K562 (cell line): Measurements from ENCODE around the gene MALSU1. TPM values are rescaled to one million over a fixed set of nuclear protein-coding genes. Genes with fewer than 3 reads are reported as not detected.

Experiments
- AFF4 ChIP-seq: sonication (generic); formaldehyde crosslinking; IDR thresholded peaks from 2 replicates; pipeline ENCODE4 v1.8.0; 2023; ENCODE audit warnings: mild to moderate bottlenecking, missing genetic modification reagents
- ATF3 ChIP-seq, 2 experiments: fragments of 450-650 bp in 1 of 2; sonication (generic) in 1 of 2; formaldehyde crosslinking in 1 of 2; IDR thresholded peaks in 1 of 2; conservative IDR thresholded peaks in 1 of 2; 2 replicates each; pipeline versions ENCODE4 v1.6.1 to v1.8.1; 2016 to 2023; ENCODE audit warnings: mild to moderate bottlenecking in 2 of 2, moderate library complexity in 2 of 2, inconsistent platforms in 1 of 2, missing genetic modification reagents in 1 of 2
- BMI1 ChIP-seq: fragments of 150-350 bp; IDR thresholded peaks from 2 replicates; pipeline ENCODE4 v1.6.1; 2014; ENCODE audit warnings: low read length
- CLOCK ChIP-seq: fragments of 250-450 bp; sonication (Bioruptor Pico); IDR thresholded peaks from 2 replicates; pipeline ENCODE4 v1.4.0; 2020; ENCODE audit warnings: mild to moderate bottlenecking, moderate library complexity, borderline replicate concordance
- CTBP1 ChIP-seq: fragments of 450-650 bp; IDR thresholded peaks from 2 replicates; pipeline ENCODE4 v1.6.1; 2016; ENCODE audit warnings: borderline replicate concordance
- PATZ1 ChIP-seq: fragments of 250-450 bp; sonication (Bioruptor Pico); IDR thresholded peaks from 2 replicates; pipeline ENCODE4 v1.5.0; 2020; ENCODE audit warnings: mild to moderate bottlenecking, borderline replicate concordance
- POLR2AphosphoS2 ChIP-seq: IDR thresholded peaks from 2 replicates; pipeline ENCODE4 v1.6.1; 2012; ENCODE audit warnings: low read length, improper control_type of control experiment
- SIX5 ChIP-seq, 2 experiments: IDR thresholded peaks; 2 replicates each; pipeline ENCODE4 v1.6.1; 2011; ENCODE audit warnings: low read length in 2 of 2, borderline replicate concordance in 1 of 2, low read depth in 1 of 2, mild to moderate bottlenecking in 1 of 2, moderate library complexity in 1 of 2; ENCODE audit not compliant: insufficient read depth in 1 of 2
- TARDBP ChIP-seq: fragments of 450-650 bp; IDR thresholded peaks from 2 replicates; pipeline ENCODE4 v1.6.1; 2016
- ZBTB8A ChIP-seq: fragments of 450-650 bp; IDR thresholded peaks from 2 replicates; pipeline ENCODE4 v1.6.1; 2018; ENCODE audit warnings: mild to moderate bottlenecking, moderate library complexity; ENCODE audit not compliant: partially characterized antibody
- ZNF311 ChIP-seq: fragments of 250-450 bp; sonication (Bioruptor Pico); IDR thresholded peaks from 2 replicates; pipeline ENCODE4 v1.4.0; 2020; ENCODE audit warnings: mild to moderate bottlenecking, moderate library complexity
- ZNF316 ChIP-seq: fragments of 450-650 bp; IDR thresholded peaks from 2 replicates; pipeline ENCODE4 v1.6.1; 2016
- ZNF512 ChIP-seq: IDR thresholded peaks from 2 replicates; pipeline ENCODE4 v1.6.1; 2016; ENCODE audit warnings: missing genetic modification characterization, missing compliant biosample characterization
- ZNF644 ChIP-seq: fragments of 200-800 bp; sonication (Bioruptor generic); IDR thresholded peaks from 2 replicates; pipeline ENCODE4 v1.6.1; 2016; ENCODE audit warnings: low read depth, missing genetic modification characterization, missing compliant biosample characterization
- polyA plus RNA-seq, 8 experiments: library from polyadenylated mRNA; depleted of rRNA in 4 of 8; stranded (reverse) in 5 of 8; unstranded in 3 of 8; fragments of >200 nt; fragmentation: Nextera tagmentation in 2 of 8; fragmentation: Illumina TruSeq in 1 of 8; extraction: Ambion mirVana in 2 of 8; extraction: Trizol in 1 of 8; gene quantifications; 2 replicates each; pipeline versions ENCODE4 v1.2.1 to v1.2.3, GENCODE V29; 2011 to 2014; ENCODE audit warnings: inconsistent platforms in 1 of 8, missing spikeins in 1 of 8
- total RNA-seq, 7 experiments: library from RNA; depleted of rRNA in 6 of 7; stranded (reverse); fragments of >200 nt in 6 of 7; fragmentation: Illumina TruSeq in 2 of 7; extraction: Trizol in 2 of 7; gene quantifications; 2 replicates each; pipeline versions ENCODE4 v1.2.1 to v1.2.3, GENCODE V29; 2011 to 2021; ENCODE audit warnings: low replicate concordance in 1 of 7

MALSU1 gene
- total and polyA plus RNA-seq, 9 of the 15 experiments (the other 6 are each of a cell fraction or from before 2014, with no cell fraction given): 12.3 to 308 (median 81.2) TPM

GRCh38 chr7:23298885-23299769 lies at the start of gene MALSU1 (continued):
- TF ChIP-seq SIX5 (IDR thresholded peaks at IDR 0.05; ENCODE audit: borderline replicate concordance in 1 of 2, insufficient read depth in 1 of 2, low read depth in 1 of 2, low read length in 2 of 2): no peak
- TF ChIP-seq ZNF311 (CRISPR knock-in tag): no peak
- TF ChIP-seq ZBTB8A: no peak
- TF ChIP-seq TARDBP: no peak
- no peak for TF ChIP-seq AFF4
- no peak for TF ChIP-seq ZNF512
- TF ChIP-seq ATF3 (IDR thresholded peaks at IDR 0.05): no peak
- no peak; the same call in 1 of the 2 replicates for TF ChIP-seq ATF3 (CRISPR knock-in tag; conservative IDR thresholded peaks at IDR 0.05)
- TF ChIP-seq PATZ1: no peak
- TF ChIP-seq BMI1: no peak
- TF ChIP-seq CLOCK (CRISPR knock-in tag): no peak
- TF ChIP-seq CTBP1: peak; percentile 49; the same call in 1 of the 2 replicates
- TF ChIP-seq ZNF316: no peak
- no peak; the same call in 1 of the 2 replicates for TF ChIP-seq POLR2AphosphoS2
- peak; percentile 92 for TF ChIP-seq ZNF644 (tag)
